ENCODE data around the gene ARHGAP10.

GRCh38 chr4:147991543-147992283 lies 259.8 kb downstream of the ARHGAP10 start:
- no peak for TF ChIP-seq CTCF (IDR thresholded peaks at IDR 0.05)
- no peak for TF ChIP-seq POLR2A (IDR thresholded peaks at IDR 0.05)
- TF ChIP-seq POLR2AphosphoS5 (IDR thresholded peaks at IDR 0.05) = peak; percentile 94

All from prostate gland (tissue), 2 donors.